T-helper 22 cell (primary cell): ENCODE data around the gene SYNJ2.
A peak's percentile ranks its signal among the peaks of the same experiment; 100 is the strongest.

Source experiments
- DNase-seq: peaks from one replicate; pipeline ENCODE4 v3.0.0-alpha.2; 2020; ENCODE audit warnings: low read depth

The SYNJ2 gene

DNA sequence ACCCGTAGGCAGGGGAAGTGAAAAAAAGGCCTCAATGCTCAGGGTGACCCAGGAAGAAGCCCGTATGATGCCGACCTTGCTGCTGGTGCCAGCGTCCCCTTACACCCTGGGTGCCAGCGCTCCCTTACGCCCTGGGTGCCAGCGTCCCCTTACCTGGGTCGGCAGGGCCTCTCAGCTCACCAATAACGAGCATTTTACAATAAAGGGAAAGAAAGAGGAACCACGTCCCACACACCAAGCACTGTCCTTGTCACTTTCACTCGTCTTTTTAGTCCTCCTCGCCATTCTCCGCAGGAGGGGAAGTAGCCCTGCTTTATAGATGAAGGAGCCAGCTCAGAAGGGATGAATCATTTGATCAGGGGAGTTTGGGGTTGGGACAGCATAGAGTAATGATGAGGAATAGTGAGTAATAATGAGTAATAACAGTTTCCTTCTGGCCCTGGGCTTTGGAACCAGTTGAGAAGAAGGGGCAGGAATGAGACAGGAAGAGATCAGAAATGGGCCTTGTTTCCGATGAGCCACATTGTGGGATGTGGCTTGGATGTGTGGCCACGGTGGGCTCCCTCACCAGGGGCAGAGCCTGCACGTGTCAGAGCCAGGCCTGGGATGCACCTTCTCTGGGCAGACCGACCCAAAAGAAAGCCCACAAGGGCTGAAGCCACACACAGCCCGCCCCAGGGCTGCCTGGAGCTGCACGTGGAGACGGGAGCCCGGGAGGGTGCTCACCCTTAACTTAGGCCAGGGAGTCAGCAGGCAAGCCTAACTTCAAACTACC, 75.7 kb downstream of the SYNJ2 start:
- no peak for DNase-seq

- no peak for DNase-seq
These were observed 76.5 kb downstream of the SYNJ2 start for GRCh38 chr6:158058171-158058651.

DNA sequence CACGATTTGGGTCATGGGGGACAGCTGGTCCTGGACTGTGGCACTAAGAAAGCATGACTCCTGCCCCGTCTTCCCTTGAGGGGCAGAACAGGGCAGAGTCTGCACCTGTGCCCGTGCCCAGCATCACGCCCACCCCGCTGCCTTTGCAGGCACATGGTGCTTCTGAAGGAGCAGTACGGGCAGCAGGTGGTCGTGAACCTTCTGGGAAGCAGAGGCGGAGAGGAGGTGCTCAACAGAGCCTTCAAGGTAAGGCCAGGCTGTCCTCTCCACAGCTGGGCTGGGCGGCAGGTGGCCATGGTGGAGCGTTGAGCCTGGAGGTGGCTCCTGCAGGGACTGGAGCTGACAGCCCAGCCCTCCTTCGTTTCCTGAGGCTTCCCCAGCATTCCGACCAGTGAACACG, 77.4 kb downstream of the SYNJ2 start:
- no peak for DNase-seq

GRCh38 chr6:158060455-158061360, 79.0 kb downstream of the SYNJ2 start:
- no peak for DNase-seq

GRCh38 chr6:158061361-158061708, 79.7 kb downstream of the SYNJ2 start:
- DNase-seq = no peak

DNA sequence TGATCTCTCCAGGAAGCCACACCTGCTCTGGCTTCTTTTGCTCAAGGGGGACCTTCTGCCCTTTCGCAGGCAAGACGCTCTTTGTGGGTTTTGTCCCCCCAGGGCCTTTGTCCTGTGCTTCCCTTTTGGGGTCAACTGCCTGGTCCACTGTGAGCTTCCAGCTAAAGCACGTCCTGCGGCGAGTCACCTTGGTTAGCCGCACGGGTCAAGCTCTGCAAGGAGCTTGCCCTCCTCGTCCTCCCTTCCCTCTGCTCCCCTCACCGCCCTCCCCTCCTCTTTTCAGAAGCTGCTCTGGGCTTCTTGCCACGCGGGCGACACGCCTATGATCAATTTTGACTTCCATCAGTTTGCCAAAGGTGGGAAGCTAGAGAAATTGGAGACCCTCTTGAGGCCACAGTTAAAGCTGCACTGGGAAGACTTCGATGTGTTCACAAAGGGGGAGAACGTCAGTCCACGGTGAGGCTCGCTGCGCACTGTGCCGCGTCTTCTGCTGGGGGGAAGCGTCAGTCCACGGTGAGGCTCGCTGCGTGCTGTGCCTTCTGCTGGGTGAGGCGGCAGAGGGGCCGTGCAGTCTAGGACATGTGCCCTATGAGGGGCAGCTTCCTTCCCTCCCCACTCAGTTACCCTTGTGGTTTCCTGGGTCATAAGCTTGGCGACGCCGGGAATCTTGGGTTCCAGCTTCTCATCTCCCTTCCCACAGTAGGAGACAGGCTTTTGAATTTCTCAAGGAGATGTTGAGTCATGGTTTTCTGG, 80.2 kb downstream of the SYNJ2 start:
- DNase-seq = no peak

DNA sequence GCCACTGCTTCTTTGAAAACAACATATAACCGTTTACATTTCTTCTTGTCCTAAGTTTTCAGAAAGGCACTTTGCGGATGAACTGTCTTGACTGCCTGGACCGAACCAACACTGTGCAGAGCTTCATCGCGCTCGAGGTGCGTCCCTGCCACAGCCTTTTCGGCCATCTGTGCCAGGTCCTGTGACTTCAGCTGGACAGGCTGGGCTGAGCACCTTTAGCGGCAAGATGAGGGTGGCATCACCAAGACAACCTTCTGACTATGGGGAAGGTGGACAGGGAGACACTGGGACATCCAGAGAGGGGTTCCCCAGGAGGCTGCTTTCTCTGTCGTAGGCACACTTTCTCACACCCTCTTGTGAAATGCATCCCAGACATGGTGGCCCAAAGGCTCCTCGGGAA, 82.1 kb downstream of the SYNJ2 start:
- DNase-seq = no peak

DNA sequence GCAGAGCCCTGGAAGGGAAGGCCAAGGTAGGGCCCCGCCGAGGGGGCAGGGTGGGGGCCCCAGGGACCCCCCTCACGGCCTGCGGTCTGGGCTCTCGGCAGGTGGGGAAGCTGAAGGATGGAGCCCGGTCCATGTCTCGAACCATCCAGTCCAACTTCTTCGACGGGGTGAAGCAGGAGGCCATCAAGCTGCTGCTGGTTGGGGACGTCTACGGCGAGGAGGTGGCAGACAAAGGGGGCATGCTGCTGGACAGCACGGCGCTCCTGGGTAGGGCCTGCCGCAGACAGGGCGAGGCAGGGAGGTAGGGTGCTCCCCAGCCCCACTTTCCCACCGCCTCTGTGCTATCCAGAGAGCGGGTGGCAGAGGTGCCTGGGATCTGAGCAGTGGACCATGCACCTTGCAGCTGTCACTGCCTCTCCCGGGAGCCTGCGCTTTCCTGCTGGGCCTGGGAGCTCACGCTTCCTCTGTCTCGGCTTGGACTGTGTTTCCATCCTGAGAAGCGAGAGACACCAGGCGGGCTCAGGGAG, 83.1 kb downstream of the SYNJ2 start:
- no peak for DNase-seq

- DNase-seq = no peak
These were observed 84.6 kb downstream of the SYNJ2 start for GRCh38 chr6:158066136-158066781.

GRCh38 chr6:158067436-158068015, 85.9 kb downstream of the SYNJ2 start:
- DNase-seq = no peak

DNA sequence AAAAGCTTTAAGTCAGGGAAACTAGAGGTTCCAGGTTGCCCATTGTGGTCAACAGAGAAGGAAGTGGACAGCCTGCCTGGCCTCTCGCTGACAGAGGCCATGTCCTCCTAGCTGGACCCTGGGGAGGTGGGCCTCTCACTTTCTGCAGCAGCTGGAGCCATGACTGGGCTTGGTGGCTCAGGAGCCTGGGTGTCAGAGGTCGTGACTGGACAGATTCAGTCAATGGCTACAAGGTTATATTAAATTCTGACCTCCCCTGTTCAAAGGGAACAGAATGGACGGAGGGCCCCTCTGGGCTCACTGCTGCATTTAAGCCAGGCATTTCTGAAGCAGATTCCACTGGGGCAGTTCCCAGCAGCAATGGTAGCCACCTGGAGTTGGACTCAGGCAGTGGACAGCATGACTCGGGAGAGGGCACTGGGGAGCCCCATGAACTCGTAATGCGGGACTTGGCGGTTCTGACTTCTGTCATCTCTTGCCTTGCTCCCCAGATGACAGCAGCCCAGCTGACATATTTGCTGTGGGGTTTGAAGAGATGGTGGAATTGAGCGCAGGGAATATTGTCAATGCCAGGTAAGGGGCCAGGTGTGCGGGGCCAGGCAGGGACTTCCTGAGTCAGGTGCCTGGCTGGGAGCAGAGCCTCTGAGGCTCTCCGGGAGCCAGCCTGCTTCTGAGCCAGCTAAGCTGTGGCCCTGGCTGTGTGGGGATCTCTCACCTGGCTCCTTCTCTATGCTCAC, 86.7 kb downstream of the SYNJ2 start:
- no peak for DNase-seq

DNA sequence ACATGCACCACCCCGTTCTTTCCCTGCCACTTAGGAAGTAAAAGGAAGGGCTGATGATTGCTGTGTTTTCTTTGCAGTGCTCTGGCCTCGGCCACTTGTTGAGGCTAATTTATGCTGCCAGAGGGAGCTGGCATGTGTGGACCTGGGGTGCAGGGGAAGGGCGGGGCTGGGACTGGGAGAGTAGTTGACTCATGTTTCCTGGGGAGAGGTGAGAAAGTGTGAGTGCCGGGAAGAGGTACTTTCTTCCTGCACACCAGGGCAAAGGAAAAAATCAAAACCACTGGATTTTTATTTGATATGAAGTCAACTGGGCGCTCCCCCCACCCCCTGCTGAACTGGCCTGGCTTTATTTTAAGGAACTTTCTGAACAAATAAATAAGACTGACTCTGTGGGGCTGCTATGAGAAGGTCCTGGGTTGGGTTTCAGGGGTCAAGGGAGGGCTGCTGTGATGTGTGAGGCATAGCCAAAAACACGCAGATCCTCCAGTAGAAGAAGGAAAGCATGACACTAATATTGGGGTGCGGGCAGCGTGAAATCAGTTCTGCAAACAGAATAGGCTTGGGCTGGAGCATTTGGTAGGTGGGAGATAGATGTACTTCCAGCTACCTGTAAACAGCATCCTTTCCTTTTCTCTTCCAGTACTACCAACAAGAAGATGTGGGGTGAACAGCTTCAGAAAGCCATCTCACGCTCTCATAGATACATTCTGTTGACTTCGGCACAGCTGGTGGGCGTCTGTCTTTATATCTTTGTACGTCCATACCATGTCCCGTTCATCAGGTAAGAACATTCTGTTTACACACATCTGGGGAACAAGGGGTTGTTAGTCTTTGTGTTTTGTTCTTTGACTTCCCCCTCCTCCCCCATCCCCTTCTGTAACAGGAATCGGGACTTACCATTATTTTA, 87.5 kb downstream of the SYNJ2 start:
- no peak for DNase-seq

DNA sequence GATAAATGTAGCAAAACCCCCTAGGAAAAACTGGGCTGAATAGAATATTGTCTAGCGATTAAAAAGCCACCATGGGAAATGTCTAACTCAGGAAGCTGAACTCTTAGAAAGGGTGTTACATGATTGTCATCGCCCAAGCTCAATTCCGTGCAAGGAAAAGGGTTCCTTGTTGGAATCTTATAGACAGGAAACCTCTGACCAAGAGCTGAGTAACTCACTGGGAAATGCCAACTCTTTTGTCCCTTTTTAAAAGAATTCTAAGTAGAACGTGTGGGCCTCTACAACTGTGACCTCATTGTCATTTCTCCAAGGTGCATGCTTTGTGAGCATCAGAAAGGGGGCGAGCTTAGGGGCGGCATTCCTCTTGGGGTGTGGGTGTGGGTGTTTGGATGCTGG, 88.1 kb downstream of the SYNJ2 start:
- DNase-seq = no peak

DNA sequence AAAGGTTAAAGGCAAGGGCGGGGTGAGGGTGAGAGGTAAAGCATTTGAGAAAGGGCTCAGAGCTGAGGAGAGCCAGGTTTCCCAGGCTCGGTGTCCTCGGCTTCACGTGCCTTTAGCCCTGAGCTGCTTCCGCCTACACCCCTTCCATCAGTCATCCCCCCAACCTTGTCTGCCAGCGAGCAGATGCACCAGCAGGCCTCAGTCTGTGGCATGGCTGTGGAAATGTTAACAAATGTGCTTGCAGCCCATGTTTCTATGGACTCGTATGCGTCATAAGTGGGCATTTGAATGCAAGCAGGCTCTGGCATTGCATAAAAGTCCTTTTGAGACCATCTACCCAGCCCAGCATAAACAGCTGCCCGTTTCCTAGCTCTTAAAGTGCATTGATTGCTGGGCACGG, 88.8 kb downstream of the SYNJ2 start:
- DNase-seq = no peak

GRCh38 chr6:158071121-158072082, 89.7 kb downstream of the SYNJ2 start:
- DNase-seq = no peak

GRCh38 chr6:158072083-158072721, 90.5 kb downstream of the SYNJ2 start:
- DNase-seq = peak; percentile 9

GRCh38 chr6:158073776-158074175, 92.1 kb downstream of the SYNJ2 start:
- DNase-seq = no peak

DNA sequence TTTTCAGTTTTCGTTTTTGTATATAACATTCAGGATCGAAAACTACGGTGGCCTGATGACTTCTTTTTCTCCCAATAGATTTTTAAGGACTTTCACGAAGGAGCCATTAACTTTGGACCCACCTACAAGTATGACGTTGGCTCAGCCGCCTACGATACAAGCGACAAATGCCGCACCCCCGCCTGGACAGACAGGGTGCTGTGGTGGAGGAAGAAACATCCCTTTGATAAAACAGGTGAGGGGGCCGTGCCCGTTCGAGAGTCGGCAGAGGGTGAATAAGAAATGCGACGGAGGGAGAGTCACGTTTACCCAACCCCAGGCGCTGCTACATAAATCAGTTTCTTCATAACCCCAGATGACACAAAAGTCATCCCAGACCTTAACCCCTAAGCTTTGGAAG, 94.9 kb downstream of the SYNJ2 start:
- no peak for DNase-seq
